ENCODE data around the gene DPH2.

The DPH2 gene

DNA sequence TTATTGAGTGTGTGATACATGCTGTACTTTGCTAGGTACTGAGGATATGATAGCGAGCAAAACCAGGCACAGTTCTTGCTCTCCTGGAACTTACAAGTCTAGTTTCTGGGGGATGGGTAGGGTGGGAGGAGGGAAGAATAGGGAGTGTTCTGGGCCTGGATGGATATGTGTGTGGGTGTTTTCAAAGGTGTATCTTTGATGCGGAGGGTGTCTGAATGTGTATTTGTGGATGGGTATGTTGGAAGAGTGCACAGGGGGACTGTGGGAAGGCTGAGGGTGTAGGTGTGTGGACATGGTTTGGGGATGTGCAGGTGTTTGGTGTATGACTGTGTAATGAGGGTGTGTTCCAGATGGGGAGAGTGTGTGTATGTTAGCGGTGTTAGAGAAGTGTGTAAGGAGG is 4.5 kb upstream of the DPH2 start (continued):
- TF ChIP-seq, protein P1, sequence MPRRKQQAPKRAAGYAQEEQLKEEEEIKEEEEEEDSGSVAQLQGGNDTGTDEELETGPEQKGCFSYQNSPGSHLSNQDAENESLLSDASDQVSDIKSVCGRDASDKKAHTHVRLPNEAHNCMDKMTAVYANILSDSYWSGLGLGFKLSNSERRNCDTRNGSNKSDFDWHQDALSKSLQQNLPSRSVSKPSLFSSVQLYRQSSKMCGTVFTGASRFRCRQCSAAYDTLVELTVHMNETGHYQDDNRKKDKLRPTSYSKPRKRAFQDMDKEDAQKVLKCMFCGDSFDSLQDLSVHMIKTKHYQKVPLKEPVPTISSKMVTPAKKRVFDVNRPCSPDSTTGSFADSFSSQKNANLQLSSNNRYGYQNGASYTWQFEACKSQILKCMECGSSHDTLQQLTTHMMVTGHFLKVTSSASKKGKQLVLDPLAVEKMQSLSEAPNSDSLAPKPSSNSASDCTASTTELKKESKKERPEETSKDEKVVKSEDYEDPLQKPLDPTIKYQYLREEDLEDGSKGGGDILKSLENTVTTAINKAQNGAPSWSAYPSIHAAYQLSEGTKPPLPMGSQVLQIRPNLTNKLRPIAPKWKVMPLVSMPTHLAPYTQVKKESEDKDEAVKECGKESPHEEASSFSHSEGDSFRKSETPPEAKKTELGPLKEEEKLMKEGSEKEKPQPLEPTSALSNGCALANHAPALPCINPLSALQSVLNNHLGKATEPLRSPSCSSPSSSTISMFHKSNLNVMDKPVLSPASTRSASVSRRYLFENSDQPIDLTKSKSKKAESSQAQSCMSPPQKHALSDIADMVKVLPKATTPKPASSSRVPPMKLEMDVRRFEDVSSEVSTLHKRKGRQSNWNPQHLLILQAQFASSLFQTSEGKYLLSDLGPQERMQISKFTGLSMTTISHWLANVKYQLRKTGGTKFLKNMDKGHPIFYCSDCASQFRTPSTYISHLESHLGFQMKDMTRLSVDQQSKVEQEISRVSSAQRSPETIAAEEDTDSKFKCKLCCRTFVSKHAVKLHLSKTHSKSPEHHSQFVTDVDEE (CRISPR knock-in tag; IDR thresholded peaks at IDR 0.05), result no peak
- no peak for TF ChIP-seq ZFP3 (CRISPR knock-in tag; IDR thresholded peaks at IDR 0.05)

DNA sequence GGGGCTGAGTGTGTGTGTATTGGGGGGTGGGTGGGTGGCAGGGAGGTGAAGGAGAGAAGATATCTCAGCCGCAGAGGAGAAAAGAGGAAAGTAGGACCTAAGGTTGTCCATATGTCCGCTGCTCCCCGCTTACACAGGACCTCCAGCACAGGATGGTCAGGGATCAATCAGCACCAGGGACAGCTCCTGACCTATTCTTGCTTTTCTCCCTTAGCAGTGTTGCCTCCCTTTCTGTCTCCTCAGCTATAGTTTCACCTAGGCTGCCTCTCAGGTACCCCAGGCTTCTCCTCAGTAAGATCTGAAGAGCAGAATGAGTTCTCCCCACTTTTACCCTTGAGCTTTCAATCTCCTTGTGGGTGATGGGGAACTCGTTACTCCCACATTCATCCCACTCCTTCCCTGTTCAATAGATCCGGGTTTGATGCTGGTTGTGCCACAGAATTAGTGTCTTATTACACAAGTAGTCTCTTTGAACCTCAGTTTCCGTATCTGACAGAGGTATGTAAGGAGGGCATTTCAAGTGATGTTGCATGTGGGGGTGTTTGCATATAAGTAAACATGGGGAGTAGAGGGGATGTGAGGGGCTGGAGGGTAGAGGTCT is 1.4 kb upstream of the DPH2 start:
- no peak for ATAC-seq
- TF ChIP-seq ZNF8 (CRISPR knock-in tag; IDR thresholded peaks at IDR 0.05) (no peak), TCF4 (CRISPR knock-in tag; IDR thresholded peaks at IDR 0.05; ENCODE audit: borderline replicate concordance) (no peak), ZNF70 (CRISPR knock-in tag; IDR thresholded peaks at IDR 0.05) (no peak), SNAI2 (CRISPR knock-in tag; IDR thresholded peaks at IDR 0.05) (no peak), GLIS3 (CRISPR knock-in tag; IDR thresholded peaks at IDR 0.05) (no peak), OSR1 (CRISPR knock-in tag; IDR thresholded peaks at IDR 0.05) (no peak), PPARA (CRISPR knock-in tag; IDR thresholded peaks at IDR 0.05; ENCODE audit: borderline replicate concordance) (no peak), ZC3H10 (CRISPR knock-in tag; IDR thresholded peaks at IDR 0.05) (no peak)
- TF ChIP-seq, protein P2, sequence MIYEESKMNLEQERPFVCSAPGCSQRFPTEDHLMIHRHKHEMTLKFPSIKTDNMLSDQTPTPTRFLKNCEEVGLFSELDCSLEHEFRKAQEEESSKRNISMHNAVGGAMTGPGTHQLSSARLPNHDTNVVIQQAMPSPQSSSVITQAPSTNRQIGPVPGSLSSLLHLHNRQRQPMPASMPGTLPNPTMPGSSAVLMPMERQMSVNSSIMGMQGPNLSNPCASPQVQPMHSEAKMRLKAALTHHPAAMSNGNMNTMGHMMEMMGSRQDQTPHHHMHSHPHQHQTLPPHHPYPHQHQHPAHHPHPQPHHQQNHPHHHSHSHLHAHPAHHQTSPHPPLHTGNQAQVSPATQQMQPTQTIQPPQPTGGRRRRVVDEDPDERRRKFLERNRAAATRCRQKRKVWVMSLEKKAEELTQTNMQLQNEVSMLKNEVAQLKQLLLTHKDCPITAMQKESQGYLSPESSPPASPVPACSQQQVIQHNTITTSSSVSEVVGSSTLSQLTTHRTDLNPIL (CRISPR knock-in tag; IDR thresholded peaks at IDR 0.05; ENCODE audit: low read depth), result no peak
- TF ChIP-seq, protein P3, sequence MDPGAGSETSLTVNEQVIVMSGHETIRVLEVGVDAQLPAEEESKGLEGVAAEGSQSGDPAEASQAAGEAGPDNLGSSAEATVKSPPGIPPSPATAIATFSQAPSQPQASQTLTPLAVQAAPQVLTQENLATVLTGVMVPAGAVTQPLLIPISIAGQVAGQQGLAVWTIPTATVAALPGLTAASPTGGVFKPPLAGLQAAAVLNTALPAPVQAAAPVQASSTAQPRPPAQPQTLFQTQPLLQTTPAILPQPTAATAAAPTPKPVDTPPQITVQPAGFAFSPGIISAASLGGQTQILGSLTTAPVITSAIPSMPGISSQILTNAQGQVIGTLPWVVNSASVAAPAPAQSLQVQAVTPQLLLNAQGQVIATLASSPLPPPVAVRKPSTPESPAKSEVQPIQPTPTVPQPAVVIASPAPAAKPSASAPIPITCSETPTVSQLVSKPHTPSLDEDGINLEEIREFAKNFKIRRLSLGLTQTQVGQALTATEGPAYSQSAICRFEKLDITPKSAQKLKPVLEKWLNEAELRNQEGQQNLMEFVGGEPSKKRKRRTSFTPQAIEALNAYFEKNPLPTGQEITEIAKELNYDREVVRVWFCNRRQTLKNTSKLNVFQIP (CRISPR knock-in tag; IDR thresholded peaks at IDR 0.05; ENCODE audit: borderline replicate concordance, low read depth), result no peak

DNA sequence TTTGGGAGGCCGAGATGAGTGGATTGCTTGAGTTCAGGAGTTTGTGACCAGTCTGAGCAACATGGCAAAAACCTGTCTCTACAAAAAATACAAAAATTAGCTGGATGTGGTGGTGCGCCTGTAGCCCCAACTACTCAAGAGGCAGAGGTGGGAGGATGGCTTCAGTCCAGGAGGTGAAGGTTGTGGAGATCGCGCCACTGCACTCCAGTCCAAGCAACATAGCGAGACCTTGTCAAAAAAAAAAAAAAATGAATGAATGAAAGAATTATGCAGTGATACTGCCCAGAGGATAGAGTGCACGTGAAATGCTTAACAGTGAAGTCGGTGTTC is 429 bp upstream of the DPH2 start:
- TF ChIP-seq ESRRG (CRISPR knock-in tag; IDR thresholded peaks at IDR 0.05), result no peak
- TF ChIP-seq ZFP3 (CRISPR knock-in tag; IDR thresholded peaks at IDR 0.05), result no peak
- no peak for TF ChIP-seq RARB (CRISPR knock-in tag; IDR thresholded peaks at IDR 0.05)
- TF ChIP-seq ZNF565 (CRISPR knock-in tag; conservative IDR thresholded peaks at IDR 0.05; ENCODE audit: low read depth), result no peak
- TF ChIP-seq, protein P2 (CRISPR knock-in tag; IDR thresholded peaks at IDR 0.05; ENCODE audit: low read depth), result no peak
- TF ChIP-seq, protein P4, sequence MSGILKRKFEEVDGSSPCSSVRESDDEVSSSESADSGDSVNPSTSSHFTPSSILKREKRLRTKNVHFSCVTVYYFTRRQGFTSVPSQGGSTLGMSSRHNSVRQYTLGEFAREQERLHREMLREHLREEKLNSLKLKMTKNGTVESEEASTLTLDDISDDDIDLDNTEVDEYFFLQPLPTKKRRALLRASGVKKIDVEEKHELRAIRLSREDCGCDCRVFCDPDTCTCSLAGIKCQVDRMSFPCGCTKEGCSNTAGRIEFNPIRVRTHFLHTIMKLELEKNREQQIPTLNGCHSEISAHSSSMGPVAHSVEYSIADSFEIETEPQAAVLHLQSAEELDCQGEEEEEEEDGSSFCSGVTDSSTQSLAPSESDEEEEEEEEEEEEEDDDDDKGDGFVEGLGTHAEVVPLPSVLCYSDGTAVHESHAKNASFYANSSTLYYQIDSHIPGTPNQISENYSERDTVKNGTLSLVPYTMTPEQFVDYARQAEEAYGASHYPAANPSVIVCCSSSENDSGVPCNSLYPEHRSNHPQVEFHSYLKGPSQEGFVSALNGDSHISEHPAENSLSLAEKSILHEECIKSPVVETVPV (CRISPR knock-in tag; IDR thresholded peaks at IDR 0.05), result no peak
- no peak for TF ChIP-seq BACH2 (CRISPR knock-in tag; IDR thresholded peaks at IDR 0.05; ENCODE audit: borderline replicate concordance)
- no peak for TF ChIP-seq SNAI2 (CRISPR knock-in tag; IDR thresholded peaks at IDR 0.05)
- TF ChIP-seq, protein P1 (CRISPR knock-in tag; IDR thresholded peaks at IDR 0.05), result no peak
- TF ChIP-seq CSDC2 (CRISPR knock-in tag; IDR thresholded peaks at IDR 0.05), result no peak
- no peak for TF ChIP-seq ZC3H10 (CRISPR knock-in tag; IDR thresholded peaks at IDR 0.05)
- TF ChIP-seq PPARA (CRISPR knock-in tag; IDR thresholded peaks at IDR 0.05; ENCODE audit: borderline replicate concordance), result no peak
- TF ChIP-seq, protein P3 (CRISPR knock-in tag; IDR thresholded peaks at IDR 0.05; ENCODE audit: borderline replicate concordance, low read depth), result no peak
- no peak for TF ChIP-seq ARNTL (CRISPR knock-in tag; IDR thresholded peaks at IDR 0.05; ENCODE audit: borderline replicate concordance, low read depth)
- ATAC-seq, result no peak
